GM10266 (cell line): ENCODE data around the gene MGAT5.

Experiments
- DNase-seq: peaks from one replicate; pipeline ENCODE4 v3.0.0; 2012; ENCODE audit errors: extremely low spot score
- CTCF ChIP-seq: IDR thresholded peaks from 2 replicates; pipeline ENCODE4 v1.5.1; 2012; ENCODE audit warnings: mild to moderate bottlenecking, low read depth; ENCODE audit not compliant: control insufficient read depth, insufficient read depth; ENCODE audit errors: missing control alignments

Gene MGAT5

DNA sequence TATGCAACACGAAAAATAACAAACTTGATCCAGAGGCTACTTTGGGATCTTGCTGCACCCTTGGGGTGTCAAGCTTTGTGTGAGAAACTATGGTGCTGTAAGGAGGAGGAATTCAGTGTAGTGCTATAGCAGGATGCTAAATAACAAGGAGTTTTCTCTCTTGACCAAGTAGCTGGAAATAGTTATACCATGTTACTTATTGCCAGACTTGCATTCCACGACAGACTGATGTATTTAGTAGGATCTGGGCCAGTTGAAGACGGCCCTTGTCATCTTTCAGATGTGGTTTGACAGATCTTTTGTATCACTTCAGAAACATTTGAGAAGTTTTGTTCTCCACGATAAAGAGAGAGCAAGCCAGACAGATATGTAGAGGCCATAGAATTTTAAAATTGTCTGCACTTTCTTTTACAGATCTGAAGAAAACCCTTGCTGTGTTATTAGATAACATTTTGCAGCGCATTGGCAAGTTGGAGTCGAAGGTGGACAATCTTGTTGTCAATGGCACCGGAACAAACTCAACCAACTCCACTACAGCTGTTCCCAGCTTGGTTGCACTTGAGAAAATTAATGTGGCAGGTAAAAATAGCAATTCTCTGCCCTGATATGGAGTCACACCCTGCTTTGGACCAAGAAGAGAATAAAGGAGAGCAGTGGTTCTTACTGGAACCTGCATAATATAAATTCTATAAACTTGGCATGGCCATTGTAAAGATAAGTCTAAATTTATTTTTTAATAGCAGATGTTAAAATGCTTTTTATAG lies 16.3 kb downstream of the MGAT5 start:
- TF ChIP-seq CTCF, result no peak
- DNase-seq, result no peak

- DNase-seq, result no peak
- no peak for TF ChIP-seq CTCF
Measured at GRCh38 chr2:134271758-134272157, 17.9 kb downstream of the MGAT5 start.

GRCh38 chr2:134272806-134273205 lies 18.9 kb downstream of the MGAT5 start:
- TF ChIP-seq CTCF, result no peak
- DNase-seq, result no peak

DNA sequence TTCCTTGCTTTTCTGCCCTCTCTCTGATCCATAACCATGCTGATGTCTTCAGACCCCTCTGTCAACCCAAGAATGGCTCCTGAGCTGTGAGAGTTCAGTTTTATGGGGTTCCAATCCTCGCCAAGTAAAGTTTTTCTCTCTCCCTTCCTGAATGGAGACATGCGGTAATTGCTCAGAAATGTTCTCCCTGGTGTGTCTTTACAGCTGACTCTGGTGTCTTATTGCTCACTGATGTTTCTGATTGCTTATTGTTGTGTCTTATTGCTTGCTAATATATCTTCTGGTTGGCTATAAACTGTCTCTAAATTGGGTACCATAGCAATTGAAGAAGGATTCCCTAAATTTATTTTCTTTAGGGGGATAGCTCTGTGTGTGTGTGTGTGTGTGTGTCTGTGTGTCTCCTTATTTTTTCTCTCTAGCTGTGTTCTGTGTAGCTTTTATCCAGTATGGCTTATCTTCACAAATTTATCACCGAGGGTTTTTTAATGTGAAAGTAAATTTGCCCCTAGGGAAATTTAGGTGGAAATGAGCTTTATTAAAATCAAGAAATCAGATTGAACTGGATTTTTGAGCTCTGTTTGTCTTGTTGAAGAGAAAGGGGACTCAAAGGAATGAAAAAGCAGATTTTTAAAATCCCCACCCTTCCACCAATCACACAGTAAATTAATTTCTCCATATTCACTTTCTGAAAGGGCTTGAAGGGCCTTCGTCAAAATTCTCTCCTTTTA lies 19.5 kb downstream of the MGAT5 start:
- DNase-seq, result no peak
- TF ChIP-seq CTCF, result no peak

GRCh38 chr2:134274121-134274520 lies 20.2 kb downstream of the MGAT5 start:
- DNase-seq, result no peak
- TF ChIP-seq CTCF, result no peak

DNA sequence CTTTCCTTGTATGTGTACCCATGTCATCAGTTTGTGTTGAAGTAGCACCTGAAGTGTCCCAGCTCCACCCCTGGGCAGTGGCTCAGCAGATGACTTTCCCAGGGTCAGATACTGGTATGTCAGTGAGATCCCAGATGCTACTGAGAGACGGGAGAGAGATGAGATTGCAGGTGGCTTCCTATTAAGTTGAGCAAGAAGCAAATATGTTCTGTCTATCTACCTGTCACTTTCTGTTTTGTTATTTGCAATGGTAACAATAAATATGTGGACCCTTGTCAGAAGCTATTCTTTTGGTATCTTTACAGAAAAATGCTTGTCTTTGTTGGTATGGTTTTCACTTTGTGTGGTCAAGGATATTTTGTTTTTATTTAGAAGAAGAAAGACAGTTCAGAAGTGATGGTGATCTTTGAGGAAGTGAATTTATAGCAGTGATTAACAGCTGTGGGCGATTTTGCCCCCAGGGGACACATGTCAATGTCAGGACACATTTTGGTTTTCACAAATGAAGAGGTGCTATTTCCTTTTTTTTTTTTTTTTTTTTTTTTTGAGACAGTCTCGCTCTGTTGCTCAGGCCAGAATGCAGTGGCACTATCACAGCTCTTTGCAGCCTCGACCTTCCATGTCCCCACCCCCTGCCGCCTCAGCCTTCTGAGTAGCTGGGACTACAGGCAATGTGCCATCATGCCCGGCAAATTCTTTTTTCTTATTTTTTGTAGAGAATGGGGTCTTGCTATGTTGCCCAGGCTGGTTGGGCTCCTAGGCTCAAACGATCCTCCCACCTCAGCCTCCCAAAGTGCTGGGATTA lies 21.4 kb downstream of the MGAT5 start:
- TF ChIP-seq CTCF, result no peak
- DNase-seq, result no peak
